ENCODE results near the gene ARFIP2. TPM values are rescaled to one million over a fixed set of nuclear protein-coding genes. Genes with fewer than 3 reads are reported as not detected.

Gene ARFIP2
- total RNA-seq, 3 donors from 2014 or later (not counting 1 experiment from before 2014, with no cell fraction given) = 44.7 to 62.3 (median 51.4) TPM

DNA sequence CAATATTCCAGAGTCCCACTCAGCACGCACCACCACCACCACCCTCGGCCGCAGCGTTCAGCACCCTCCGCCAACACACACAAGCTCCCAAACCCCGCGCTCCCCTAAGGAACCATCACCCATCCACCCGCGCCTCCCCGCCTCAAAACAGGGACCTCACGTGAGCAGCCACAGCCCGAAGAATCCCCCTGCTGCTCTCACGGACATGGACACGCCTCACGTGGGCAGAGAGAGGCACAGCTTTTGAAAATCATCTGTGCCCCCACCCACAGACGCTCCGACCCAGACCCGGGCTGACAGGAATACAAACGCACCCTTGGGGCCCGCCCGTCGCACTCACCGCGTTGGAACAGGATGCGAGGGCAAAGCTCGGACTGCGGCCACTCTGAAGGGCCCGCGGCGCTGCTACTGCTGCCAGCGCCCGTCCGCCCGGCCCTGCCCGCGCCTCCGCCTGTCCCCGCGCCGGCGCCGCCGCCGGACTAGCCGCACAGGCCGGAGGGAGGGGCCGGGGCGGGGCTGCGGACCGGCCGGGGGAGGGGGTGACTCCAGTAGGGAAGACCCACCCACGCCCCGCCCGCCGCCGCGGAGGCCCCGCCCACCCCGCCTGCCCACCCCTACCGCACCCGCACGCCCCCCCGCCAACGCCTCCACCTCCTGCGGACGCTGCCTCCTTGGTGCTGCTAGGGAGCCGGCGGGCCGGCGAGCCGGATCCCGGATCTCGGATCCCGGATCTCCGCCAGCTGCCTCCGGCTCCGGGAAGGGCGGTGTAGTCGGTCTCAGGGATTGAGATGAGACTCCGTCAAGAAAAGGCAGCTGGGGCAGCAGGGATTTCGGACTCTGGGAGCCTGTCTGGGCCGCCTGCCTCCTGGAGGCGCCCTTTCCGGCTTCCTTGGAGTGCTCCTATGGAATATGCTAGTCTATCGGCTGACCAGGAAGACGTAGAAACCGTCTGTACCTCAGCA lies 7.4 kb downstream of the ARFIP2 start, which contains the start of gene TRIM3:
Gene TRIM3, minus strand, starts transcription at position 491 of the 962 bp plus-strand sequence. CDS start 8,246 bp downstream, outside the sequence.
- H3K36me3 ChIP-seq (ENCODE audit: control insufficient read depth, insufficient read depth, low read length) = peaks cover 11% of the 10 kb centered on the region
- peak; percentile 61 to 82 for DNase-seq
- peak within 1 kb of the TSS; percentile 72 for H3K27ac ChIP-seq (ENCODE audit: low read length)
- no peaks in the 10 kb centered on the region for H3K9me3 Mint-ChIP-seq
- H3K27me3 Mint-ChIP-seq (ENCODE audit: low read depth in 2 of 2) = no peaks in the 10 kb centered on the region
- H3K27me3 ChIP-seq (ENCODE audit: control insufficient read depth, insufficient read depth, low read length) = no peaks in the 10 kb centered on the region
- H3K27ac Mint-ChIP-seq = peak within 1 kb of the TSS; percentile 80 to 89
- no peaks in the 10 kb centered on the region for H3K36me3 Mint-ChIP-seq
- peaks cover 13 to 21% of the 10 kb centered on the region in 2 donors for H3K4me1 Mint-ChIP-seq
- peak; percentile 84 to 88 (median 87) for ATAC-seq
- H3K4me3 Mint-ChIP-seq = peak within 1 kb of the TSS; percentile 90
- peaks cover 18% of the 10 kb centered on the region for H3K4me1 ChIP-seq (ENCODE audit: control insufficient read depth, insufficient read depth, low read length)
- TF ChIP-seq, protein P1, sequence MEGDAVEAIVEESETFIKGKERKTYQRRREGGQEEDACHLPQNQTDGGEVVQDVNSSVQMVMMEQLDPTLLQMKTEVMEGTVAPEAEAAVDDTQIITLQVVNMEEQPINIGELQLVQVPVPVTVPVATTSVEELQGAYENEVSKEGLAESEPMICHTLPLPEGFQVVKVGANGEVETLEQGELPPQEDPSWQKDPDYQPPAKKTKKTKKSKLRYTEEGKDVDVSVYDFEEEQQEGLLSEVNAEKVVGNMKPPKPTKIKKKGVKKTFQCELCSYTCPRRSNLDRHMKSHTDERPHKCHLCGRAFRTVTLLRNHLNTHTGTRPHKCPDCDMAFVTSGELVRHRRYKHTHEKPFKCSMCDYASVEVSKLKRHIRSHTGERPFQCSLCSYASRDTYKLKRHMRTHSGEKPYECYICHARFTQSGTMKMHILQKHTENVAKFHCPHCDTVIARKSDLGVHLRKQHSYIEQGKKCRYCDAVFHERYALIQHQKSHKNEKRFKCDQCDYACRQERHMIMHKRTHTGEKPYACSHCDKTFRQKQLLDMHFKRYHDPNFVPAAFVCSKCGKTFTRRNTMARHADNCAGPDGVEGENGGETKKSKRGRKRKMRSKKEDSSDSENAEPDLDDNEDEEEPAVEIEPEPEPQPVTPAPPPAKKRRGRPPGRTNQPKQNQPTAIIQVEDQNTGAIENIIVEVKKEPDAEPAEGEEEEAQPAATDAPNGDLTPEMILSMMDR (IDR thresholded peaks at IDR 0.05) = no peak
- peak within 1 kb of the TSS; percentile 81 for H3K4me3 ChIP-seq (ENCODE audit: low read length)
- H3K9me3 ChIP-seq (ENCODE audit: control insufficient read depth, insufficient read depth, low read length) = no peaks in the 10 kb centered on the region
- intact Hi-C loops (cut with micrococcal nuclease) = no loop called here
- 2% methylated on average over 77 of the region's 87 CpGs for WGBS (ENCODE audit: insufficient coverage)

DNA sequence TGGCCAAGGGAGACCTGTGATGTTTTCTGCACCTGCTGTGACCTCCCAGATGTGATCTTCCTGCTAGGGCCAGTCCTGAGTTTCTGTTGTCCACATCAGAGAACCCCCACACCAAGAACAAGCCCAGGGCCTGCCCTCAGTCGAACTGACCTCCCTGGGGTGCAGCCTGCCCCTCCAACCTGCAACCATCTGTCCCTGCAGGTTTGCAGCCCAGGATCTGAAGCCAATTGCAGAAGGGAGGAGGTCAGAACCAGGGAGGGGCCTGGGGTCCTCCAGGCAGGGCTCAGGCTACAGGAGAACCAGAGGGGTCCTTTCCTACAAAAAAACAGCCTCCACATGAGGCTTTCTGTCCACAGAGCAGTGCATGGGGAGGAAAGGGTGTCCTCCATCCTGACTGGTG lies 8.2 kb downstream of the ARFIP2 start:
- Mint-ChIP-seq H3K9me3 (no peaks in the 10 kb centered on the region), H3K27me3 (ENCODE audit: low read depth in 2 of 2) (no peaks in the 10 kb centered on the region), H3K36me3 (no peaks in the 10 kb centered on the region), H3K4me1 (peaks cover 13 to 21% of the 10 kb centered on the region in 2 donors), H3K4me3 (peak overlapping the region; percentile 65), H3K27ac (peak overlapping the region; percentile 80 to 89)
- no peak for DNase-seq
- no peaks in the 10 kb centered on the region for H3K27me3 ChIP-seq (ENCODE audit: control insufficient read depth, insufficient read depth, low read length)
- ATAC-seq = no peak
- TF ChIP-seq, protein P1 (IDR thresholded peaks at IDR 0.05) = no peak
- 80% methylated on average over 1 of the region's 1 CpG for WGBS (ENCODE audit: insufficient coverage)
- no peak overlapping the region for H3K27ac ChIP-seq (ENCODE audit: low read length)
- H3K4me1 ChIP-seq (ENCODE audit: control insufficient read depth, insufficient read depth, low read length) = peaks cover 18% of the 10 kb centered on the region
- no peaks in the 10 kb centered on the region for H3K9me3 ChIP-seq (ENCODE audit: control insufficient read depth, insufficient read depth, low read length)
- peaks cover 3% of the 10 kb centered on the region for H3K36me3 ChIP-seq (ENCODE audit: control insufficient read depth, insufficient read depth, low read length)
- intact Hi-C loops (cut with micrococcal nuclease) = no loop called here
- no peak overlapping the region for H3K4me3 ChIP-seq (ENCODE audit: low read length)

DNA sequence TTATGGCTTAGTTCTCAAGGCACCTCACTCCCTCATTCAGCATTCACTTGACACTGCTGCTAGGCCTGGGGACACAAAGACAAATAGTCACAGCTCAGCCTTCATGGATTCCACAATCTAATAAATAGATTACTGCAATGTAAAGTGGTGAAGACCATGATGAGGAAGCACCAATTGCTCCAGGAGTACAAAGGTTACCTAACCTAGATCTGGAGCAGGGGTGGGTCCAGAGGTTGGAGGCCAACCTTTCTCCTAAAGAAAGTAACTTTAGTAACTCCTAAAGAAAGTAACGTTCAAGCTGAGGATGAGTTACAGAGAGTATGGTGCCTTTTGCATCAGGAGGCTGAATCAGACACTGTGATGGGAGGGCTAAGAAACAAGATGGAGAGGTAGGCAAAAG lies 11.5 kb downstream of the ARFIP2 start:
- no peak for DNase-seq
- Histone ChIP-seq H3K4me3 (ENCODE audit: low read length) (no peak overlapping the region), H3K36me3 (ENCODE audit: control insufficient read depth, insufficient read depth, low read length) (no peaks in the 10 kb centered on the region), H3K4me1 (ENCODE audit: control insufficient read depth, insufficient read depth, low read length) (peaks cover 18% of the 10 kb centered on the region), H3K27me3 (ENCODE audit: control insufficient read depth, insufficient read depth, low read length) (no peaks in the 10 kb centered on the region), H3K27ac (ENCODE audit: low read length) (no peak overlapping the region), H3K9me3 (ENCODE audit: control insufficient read depth, insufficient read depth, low read length) (no peaks in the 10 kb centered on the region)
- ATAC-seq = no peak
- Mint-ChIP-seq H3K4me1 (peaks cover 13 to 21% of the 10 kb centered on the region in 2 donors), H3K27ac (no peak overlapping the region), H3K36me3 (no peaks in the 10 kb centered on the region), H3K9me3 (no peaks in the 10 kb centered on the region), H3K27me3 (ENCODE audit: low read depth in 2 of 2) (no peaks in the 10 kb centered on the region), H3K4me3 (no peak overlapping the region)
- intact Hi-C loops (cut with micrococcal nuclease) = no loop called here
- 100% methylated on average over 1 of the region's 1 CpG for WGBS (ENCODE audit: insufficient coverage)
- TF ChIP-seq, protein P1 (IDR thresholded peaks at IDR 0.05) = no peak
